Mucosa of descending colon (tissue), 3 donors: Measurements from ENCODE around the gene NPR3. TPM values are rescaled to one million over a fixed set of nuclear protein-coding genes. Genes with fewer than 3 reads are reported as not detected.

ENCODE experiments used
- ATAC-seq: fragments of 200-7000 bp; cut with Tn5 transposase; one replicate; pipeline ENCODE4 v1.9.1; 2020; ENCODE audit warnings: mild to moderate bottlenecking, moderate library complexity
- DNase-seq, 3 donors: peaks; one replicate each; pipeline ENCODE4 v3.0.0-alpha.2; 2020
- H3K36me3 ChIP-seq: fragments of 200-600 bp; one replicate; pipeline ENCODE4 v1.8.0; 2021; ENCODE audit warnings: low read depth, mild to moderate bottlenecking
- H3K4me1 ChIP-seq: fragments of 200-600 bp; one replicate; pipeline ENCODE4 v1.8.0; 2021; ENCODE audit warnings: low read depth, mild to moderate bottlenecking
- H3K4me3 ChIP-seq: fragments of 200-600 bp; one replicate; pipeline ENCODE4 v1.8.0; 2021; ENCODE audit warnings: mild to moderate bottlenecking
- H3K9me3 ChIP-seq: fragments of 200-600 bp; one replicate; pipeline ENCODE4 v1.8.0; 2021; ENCODE audit warnings: mild to moderate bottlenecking
- CTCF ChIP-seq: fragments of 200-600 bp; IDR thresholded peaks from one replicate; pipeline ENCODE4 v1.8.0; 2022; ENCODE audit warnings: antibody characterized with exemption, mild to moderate bottlenecking
- intact Hi-C, 2 donors: fragments of 100-400 bp; cut with DNase I in 1 of 2; cut with micrococcal nuclease in 1 of 2; formaldehyde crosslinking; loops; one replicate each; pipeline versions ENCODE4 v1.11.0 to v1.11.1; 2022; cut with DNase I, micrococcal nuclease
- total RNA-seq, 3 donors: library from RNA; stranded (reverse); fragmentation: NEBNext Ultra II Directional in 2 of 3; extraction: Animal tissue kit (Norgen Biotek cat#: 25700) in 2 of 3; gene quantifications; one replicate each; pipeline versions ENCODE4 v1.2.1 to v1.2.4, GENCODE V29; 2021 to 2023
- donor health status: DM: no; HTN: no; CAD: no; lungs with moderate emphysema.
- donor health status: DM: no; HTN: no; CAD: no.
- donor health status: DM: no; HTN: yes; CAD: no.

The NPR3 gene
- total RNA-seq, 3 donors from 2014 or later = 1.4 to 24.0 (median 2.8) TPM

GRCh38 chr5:32776200-32776599 is 65.1 kb downstream of the NPR3 start:
- Histone ChIP-seq H3K36me3 (no peaks in the 10 kb centered on the region), H3K4me3 (no peak overlapping the region), H3K4me1 (no peaks in the 10 kb centered on the region), H3K9me3 (no peaks in the 10 kb centered on the region)
- TF ChIP-seq CTCF = no peak
- ATAC-seq (no peak), DNase-seq (no peak)
- intact Hi-C loops = no loop called here

- H3K4me1 ChIP-seq = no peaks in the 10 kb centered on the region
- H3K36me3 ChIP-seq = no peaks in the 10 kb centered on the region
- no peaks in the 10 kb centered on the region for H3K9me3 ChIP-seq
- no peak overlapping the region for H3K4me3 ChIP-seq
- TF ChIP-seq CTCF = no peak
- peak; percentile 76 for ATAC-seq
- no peak for DNase-seq
- intact Hi-C loops = no loop called here
Observed at GRCh38 chr5:32777222-32777621, 66.1 kb downstream of the NPR3 start.

- no peak for ATAC-seq
- no peak for TF ChIP-seq CTCF
- intact Hi-C loops = no loop called here
- Histone ChIP-seq H3K4me1 (no peaks in the 10 kb centered on the region), H3K4me3 (no peak overlapping the region), H3K36me3 (no peaks in the 10 kb centered on the region), H3K9me3 (no peaks in the 10 kb centered on the region)
- no peak for DNase-seq
Observed at GRCh38 chr5:32777733-32778132, 66.6 kb downstream of the NPR3 start.

- H3K4me1 ChIP-seq = no peaks in the 10 kb centered on the region
- peak; percentile 36 for ATAC-seq
- no peaks in the 10 kb centered on the region for H3K9me3 ChIP-seq
- no peaks in the 10 kb centered on the region for H3K36me3 ChIP-seq
- intact Hi-C loops = no loop called here
- no peak overlapping the region for H3K4me3 ChIP-seq
- DNase-seq = no peak
- TF ChIP-seq CTCF = no peak
Observed at GRCh38 chr5:32778403-32778802, 67.3 kb downstream of the NPR3 start.

- no peaks in the 10 kb centered on the region for H3K4me1 ChIP-seq
- ATAC-seq (no peak), DNase-seq (no peak)
- H3K9me3 ChIP-seq = no peaks in the 10 kb centered on the region
- intact Hi-C loops = no loop called here
- H3K4me3 ChIP-seq = no peak overlapping the region
- TF ChIP-seq CTCF = no peak
- no peaks in the 10 kb centered on the region for H3K36me3 ChIP-seq
Observed at GRCh38 chr5:32779754-32780415, 68.8 kb downstream of the NPR3 start.

GRCh38 chr5:32780508-32780919 is 69.4 kb downstream of the NPR3 start:
- H3K4me1 ChIP-seq = no peaks in the 10 kb centered on the region
- no peaks in the 10 kb centered on the region for H3K9me3 ChIP-seq
- intact Hi-C loops = no loop called here
- no peak for ATAC-seq
- DNase-seq = no peak
- H3K36me3 ChIP-seq = no peaks in the 10 kb centered on the region
- H3K4me3 ChIP-seq = no peak overlapping the region
- no peak for TF ChIP-seq CTCF
